Bone marrow (tissue), 2 donors: ENCODE results near the gene NOL4L.

Experiments
- DNase-seq, 2 donors: peaks; one replicate each; lab custom pipeline; 2025; lab: John Stamatoyannopoulos, UW

NOL4L gene

GRCh38 chr20:32560989-32561830 is 23.9 kb downstream of the NOL4L start:
- DNase-seq: no peak

- DNase-seq: no peak
These were observed 24.6 kb downstream of the NOL4L start for GRCh38 chr20:32560482-32560988.

GRCh38 chr20:32559753-32560380 is 25.3 kb downstream of the NOL4L start:
- DNase-seq: no peak

GRCh38 chr20:32559205-32559752 is 25.9 kb downstream of the NOL4L start:
- DNase-seq: no peak

GRCh38 chr20:32558526-32558925 is 26.6 kb downstream of the NOL4L start:
- DNase-seq: no peak

GRCh38 chr20:32557319-32557718 is 27.8 kb downstream of the NOL4L start:
- DNase-seq: no peak

GRCh38 chr20:32556312-32557184 is 28.6 kb downstream of the NOL4L start:
- no peak for DNase-seq

GRCh38 chr20:32555584-32555983 is 29.5 kb downstream of the NOL4L start:
- no peak for DNase-seq

GRCh38 chr20:32554965-32555289 is 30.2 kb downstream of the NOL4L start:
- DNase-seq: no peak

GRCh38 chr20:32553618-32554017 is 31.5 kb downstream of the NOL4L start:
- DNase-seq: no peak

- DNase-seq: no peak
These were observed 33.4 kb downstream of the NOL4L start for GRCh38 chr20:32551693-32552092.

GRCh38 chr20:32549842-32550241 is 35.3 kb downstream of the NOL4L start:
- no peak for DNase-seq

GRCh38 chr20:32547753-32548034 is 37.4 kb downstream of the NOL4L start:
- DNase-seq: no peak

- no peak for DNase-seq
These were observed 38.0 kb downstream of the NOL4L start for GRCh38 chr20:32546918-32547752.

GRCh38 chr20:32544893-32545840 is 40.0 kb downstream of the NOL4L start:
- DNase-seq: no peak

GRCh38 chr20:32544260-32544722 is 40.8 kb downstream of the NOL4L start:
- no peak for DNase-seq

GRCh38 chr20:32543570-32544259 is 41.4 kb downstream of the NOL4L start:
- DNase-seq: no peak

- no peak for DNase-seq
These were observed 42.9 kb downstream of the NOL4L start for GRCh38 chr20:32542259-32542615.

- DNase-seq: no peak
These were observed 43.5 kb downstream of the NOL4L start for GRCh38 chr20:32541323-32542258.
